ENCODE measurements around the gene FAM151B.

The FAM151B gene

GRCh38 chr5:80502800-80503199 is 14.9 kb downstream of the FAM151B start:
- no peak for DNase-seq (ENCODE audit: low read depth)
- no peak for TF ChIP-seq CTCF (IDR thresholded peaks at IDR 0.05; ENCODE audit: low read length, missing control alignments)
- H3K4me3 ChIP-seq (replicated peaks; ENCODE audit: low read depth, low read length): no peak overlapping the region

GRCh38 chr5:80503641-80504040 is 15.7 kb downstream of the FAM151B start:
- TF ChIP-seq CTCF (IDR thresholded peaks at IDR 0.05; ENCODE audit: low read length, missing control alignments): no peak
- no peak overlapping the region for H3K4me3 ChIP-seq (replicated peaks; ENCODE audit: low read depth, low read length)
- no peak for DNase-seq (ENCODE audit: low read depth)

GRCh38 chr5:80504833-80505232 is 16.9 kb downstream of the FAM151B start:
- no peak for TF ChIP-seq CTCF (IDR thresholded peaks at IDR 0.05; ENCODE audit: low read length, missing control alignments)
- DNase-seq (ENCODE audit: low read depth): no peak
- no peak overlapping the region for H3K4me3 ChIP-seq (replicated peaks; ENCODE audit: low read depth, low read length)

GRCh38 chr5:80507663-80508062 is 19.8 kb downstream of the FAM151B start:
- no peak for DNase-seq (ENCODE audit: low read depth)
- no peak for TF ChIP-seq CTCF (IDR thresholded peaks at IDR 0.05; ENCODE audit: low read length, missing control alignments)
- no peak overlapping the region for H3K4me3 ChIP-seq (replicated peaks; ENCODE audit: low read depth, low read length)

- no peak overlapping the region for H3K4me3 ChIP-seq (replicated peaks; ENCODE audit: low read depth, low read length)
- no peak for DNase-seq (ENCODE audit: low read depth)
- no peak for TF ChIP-seq CTCF (IDR thresholded peaks at IDR 0.05; ENCODE audit: low read length, missing control alignments)
Measured at GRCh38 chr5:80508844-80509243, 20.9 kb downstream of the FAM151B start.

- TF ChIP-seq CTCF (IDR thresholded peaks at IDR 0.05; ENCODE audit: low read length, missing control alignments): no peak
- no peak for DNase-seq (ENCODE audit: low read depth)
- no peak overlapping the region for H3K4me3 ChIP-seq (replicated peaks; ENCODE audit: low read depth, low read length)
Measured at GRCh38 chr5:80509362-80509761, 21.5 kb downstream of the FAM151B start.

- peak; percentile 87 for DNase-seq (ENCODE audit: low read depth)
- no peak overlapping the region for H3K4me3 ChIP-seq (replicated peaks; ENCODE audit: low read depth, low read length)
- no peak for TF ChIP-seq CTCF (IDR thresholded peaks at IDR 0.05; ENCODE audit: low read length, missing control alignments)
Measured at GRCh38 chr5:80516826-80517225, 28.9 kb downstream of the FAM151B start.
